HG03108 (cell line): ENCODE data around the gene LDHB.
A peak's percentile ranks its signal among the peaks of the same experiment; 100 is the strongest.
"Not testable (repeated sequence)": the region's sequence is repeated elsewhere in the genome, so short reads cannot be mapped to it uniquely, and the experiment has no call there.

ENCODE experiments used
- ATAC-seq: cut with Tn5 transposase; IDR thresholded peaks from one replicate; pipeline ENCODE4 v1.9.1; 2021; ENCODE audit warnings: moderate library complexity; ENCODE audit not compliant: unreplicated experiment

The LDHB gene

DNA sequence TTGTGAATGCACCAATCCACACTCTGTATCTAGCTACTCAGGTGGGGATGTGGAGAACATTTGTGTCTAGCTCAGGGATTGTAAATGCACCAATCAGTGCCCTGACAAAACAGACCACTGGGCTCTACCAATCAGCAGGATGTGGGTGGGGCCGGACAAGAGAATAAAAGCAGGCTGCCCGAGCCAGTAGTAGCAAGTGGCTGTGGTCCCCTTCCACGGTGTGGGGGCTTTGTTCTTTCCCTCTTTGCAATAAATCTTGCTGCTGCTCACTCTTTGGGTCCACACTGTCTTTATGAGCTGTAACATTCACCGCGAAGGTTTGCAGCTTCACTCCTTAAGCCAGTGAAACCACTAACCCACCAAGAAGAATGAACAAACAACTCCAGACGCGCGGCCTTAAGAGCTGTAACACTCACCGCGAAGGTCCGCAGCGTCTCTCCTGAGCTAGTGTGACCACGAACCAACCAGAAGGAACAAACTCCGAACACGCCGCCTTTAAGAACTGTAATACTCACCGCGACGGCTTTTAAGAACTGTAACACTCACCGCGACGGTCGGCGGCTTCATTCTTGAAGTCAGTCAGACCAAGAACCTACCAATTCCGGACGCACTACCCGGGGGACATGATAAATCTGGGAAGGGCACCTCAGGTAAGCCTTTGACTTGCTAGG, 4.6 kb upstream of the LDHB start:
- no peak for ATAC-seq

DNA sequence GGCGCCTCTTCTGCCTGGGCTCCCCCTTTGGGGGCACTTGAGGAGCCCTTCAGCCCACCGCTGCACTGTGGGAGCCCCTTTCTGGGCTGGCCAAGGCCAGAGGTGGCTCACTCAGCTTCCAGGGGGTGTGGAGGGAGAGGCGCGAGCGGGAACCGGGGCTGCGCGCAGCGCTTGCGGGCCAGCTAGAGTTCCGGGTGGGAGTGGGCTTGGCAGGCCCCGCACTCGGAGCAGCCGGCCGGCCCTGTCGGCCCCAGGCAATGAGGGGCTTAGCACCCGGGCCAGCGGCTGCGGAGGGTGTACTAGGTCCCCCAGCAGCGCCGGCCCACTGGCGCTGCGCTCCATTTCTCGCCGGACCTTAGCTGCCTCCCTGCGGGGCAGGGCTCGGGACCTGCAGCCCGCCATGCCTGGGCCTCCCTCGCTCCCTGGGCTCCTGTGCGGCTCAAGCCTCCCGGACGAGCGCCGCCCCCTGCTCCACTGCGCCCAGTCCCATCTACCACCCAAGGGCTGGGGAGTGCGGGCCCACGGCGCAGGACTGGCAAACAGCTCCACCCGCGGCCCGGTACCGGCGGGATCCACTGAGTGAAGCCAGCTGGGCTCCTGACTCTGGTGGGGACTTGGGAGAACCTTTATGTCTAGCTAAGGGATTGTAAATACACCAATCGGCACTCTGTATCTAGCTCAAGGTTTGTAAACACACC, 3.9 kb upstream of the LDHB start:
- ATAC-seq = not testable (repeated sequence)

DNA sequence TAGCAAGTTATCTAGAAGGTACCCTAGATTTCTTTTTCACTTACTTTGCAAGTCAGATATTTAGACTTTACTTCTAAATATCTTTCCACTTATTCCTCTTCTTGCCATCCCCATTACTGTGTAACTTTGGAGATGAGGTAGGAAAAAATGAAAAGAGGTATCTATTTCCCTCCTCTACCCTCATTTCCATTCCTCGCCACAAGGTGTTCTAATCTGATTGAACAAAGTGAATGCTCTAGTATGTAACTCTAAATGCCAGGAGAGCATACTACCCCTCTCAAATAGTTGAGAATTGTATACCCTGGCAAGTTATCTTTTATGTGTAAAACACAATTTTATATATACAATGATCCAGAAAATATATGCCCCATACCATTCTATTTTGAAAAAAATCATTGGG, 1.7 kb upstream of the LDHB start:
- no peak for ATAC-seq

DNA sequence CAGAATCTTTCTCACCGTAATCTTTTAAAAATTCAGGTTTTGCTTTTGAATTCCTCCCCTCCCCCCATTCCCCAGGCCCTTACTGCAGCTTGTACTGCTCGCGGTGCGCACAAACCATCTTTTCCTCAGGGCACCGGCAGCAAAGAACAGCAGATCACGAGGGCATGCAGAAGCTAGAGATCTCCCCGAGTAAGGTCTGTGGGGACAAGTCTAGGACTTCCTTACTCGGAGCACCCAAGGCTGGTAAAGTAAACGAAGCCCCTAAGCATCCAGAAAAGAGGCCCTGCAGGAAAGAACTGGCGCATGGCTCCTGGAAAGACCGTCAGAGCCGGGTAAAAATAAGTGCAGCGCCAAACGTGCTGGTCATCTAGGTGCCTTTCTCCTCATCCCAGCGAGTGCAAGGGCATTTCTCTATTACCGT, 727 bp downstream of the LDHB start:
- ATAC-seq = peak; percentile 35

DNA sequence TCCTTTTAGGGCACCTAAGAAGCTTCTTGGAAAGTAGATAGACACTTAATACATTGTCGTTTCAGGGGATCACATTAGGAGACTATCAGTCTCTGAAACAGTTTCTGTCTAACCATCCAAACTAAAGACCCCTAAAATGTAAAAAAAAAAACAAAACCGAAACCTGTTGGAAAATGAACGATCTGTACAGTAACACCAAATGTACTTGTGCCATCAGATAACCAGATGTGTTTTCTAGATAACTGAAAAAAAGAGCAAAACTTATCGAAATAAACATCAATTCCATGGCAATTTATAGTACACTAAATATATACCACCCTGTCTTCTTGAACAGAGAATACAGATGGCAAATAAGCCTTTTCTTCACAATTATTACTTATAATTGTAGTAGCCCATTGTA, 2.1 kb downstream of the LDHB start:
- no peak for ATAC-seq

DNA sequence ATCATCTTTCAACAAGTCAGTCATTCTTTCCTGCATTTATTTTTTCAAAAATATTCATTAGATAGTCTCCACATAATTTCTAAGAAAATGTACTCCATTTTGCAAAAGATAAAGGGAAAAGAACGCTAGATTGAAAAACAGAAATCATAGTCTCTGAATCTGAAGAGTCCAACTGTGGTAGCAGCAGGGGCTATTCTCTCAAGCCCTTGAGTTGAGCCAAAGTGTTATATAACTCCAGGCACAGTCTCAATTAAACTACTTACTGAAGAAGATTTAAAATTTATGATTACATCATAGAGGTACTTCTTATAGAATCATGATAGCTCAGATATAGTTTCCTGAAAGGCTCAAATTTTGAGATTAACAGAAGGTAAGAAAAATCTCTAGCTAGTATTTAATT, 5.8 kb downstream of the LDHB start:
- ATAC-seq = no peak

DNA sequence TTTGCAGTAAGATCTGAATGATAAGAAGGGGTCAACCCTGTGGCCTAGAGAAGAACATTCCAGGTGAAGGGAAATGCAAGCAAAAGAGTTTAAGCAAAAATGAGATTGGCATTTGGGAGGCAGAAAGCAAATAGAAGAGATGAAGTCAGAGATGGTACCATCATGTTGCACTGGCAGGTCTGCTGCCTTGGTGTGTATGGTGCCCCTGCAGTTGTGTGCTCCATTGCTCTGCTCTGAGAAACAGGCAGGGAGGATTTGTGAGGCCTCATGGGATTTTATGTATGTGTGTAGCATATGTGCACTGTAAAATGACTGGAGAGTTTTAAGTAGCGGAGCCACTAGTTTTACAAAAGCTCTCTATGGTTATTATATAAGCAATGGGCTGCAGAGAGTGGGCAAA, 6.6 kb downstream of the LDHB start:
- ATAC-seq = no peak

DNA sequence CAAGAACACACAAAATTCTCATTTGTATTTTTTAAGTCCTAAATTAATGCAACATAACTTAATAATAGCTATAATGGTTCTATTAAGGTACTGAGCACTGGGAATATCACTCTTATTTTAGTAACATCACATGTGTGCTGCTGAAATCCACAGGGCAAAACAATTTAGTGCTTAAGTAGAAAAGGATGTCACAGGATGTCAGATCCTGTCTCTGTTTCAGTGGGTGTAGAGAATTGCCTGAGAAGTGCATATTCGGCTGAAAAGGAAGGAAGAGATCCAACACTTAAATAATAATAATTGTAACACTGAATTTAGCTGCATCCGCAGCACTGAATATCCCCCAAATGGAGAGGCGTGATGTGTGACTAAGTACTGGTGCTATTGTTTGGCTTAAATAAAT, 8.6 kb downstream of the LDHB start:
- ATAC-seq = no peak

DNA sequence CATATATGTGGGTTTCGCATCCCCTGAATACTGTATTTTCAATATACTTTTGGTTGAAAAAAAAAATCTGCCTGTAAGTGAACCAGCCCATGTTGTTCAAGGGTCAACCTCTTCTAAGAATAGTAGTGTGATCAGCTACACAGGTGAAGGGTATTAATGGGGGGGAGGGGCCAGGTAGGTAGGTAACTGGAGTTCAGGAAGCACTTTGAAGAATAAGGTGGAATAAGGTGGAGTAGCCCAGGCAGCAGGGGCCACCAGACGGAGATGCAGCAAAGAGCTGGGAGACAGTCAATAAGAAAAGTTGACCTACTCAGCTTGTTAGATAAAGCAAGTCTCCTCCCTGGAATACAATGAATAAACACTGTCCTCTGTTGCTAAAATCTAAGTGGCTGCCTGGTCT, 9.3 kb downstream of the LDHB start:
- no peak for ATAC-seq

DNA sequence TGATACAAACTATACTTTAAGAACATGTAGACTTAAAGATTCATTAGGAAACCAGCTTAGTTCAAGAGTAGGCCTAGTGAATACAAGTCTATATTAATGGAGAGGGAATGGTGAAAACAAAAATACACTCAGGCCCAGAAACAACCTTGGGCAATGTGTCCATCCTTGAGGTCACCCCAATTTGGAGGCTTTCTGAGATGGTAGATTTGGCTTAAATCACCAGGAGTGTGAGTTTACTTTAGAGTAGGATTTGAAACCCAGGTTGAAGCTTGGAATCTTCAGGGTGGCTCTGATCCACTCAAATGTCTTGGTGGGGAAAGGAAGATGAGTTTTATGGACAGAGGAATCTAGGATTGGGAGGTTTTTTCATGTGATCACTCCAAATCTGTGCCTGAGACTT, 10.5 kb downstream of the LDHB start:
- no peak for ATAC-seq

DNA sequence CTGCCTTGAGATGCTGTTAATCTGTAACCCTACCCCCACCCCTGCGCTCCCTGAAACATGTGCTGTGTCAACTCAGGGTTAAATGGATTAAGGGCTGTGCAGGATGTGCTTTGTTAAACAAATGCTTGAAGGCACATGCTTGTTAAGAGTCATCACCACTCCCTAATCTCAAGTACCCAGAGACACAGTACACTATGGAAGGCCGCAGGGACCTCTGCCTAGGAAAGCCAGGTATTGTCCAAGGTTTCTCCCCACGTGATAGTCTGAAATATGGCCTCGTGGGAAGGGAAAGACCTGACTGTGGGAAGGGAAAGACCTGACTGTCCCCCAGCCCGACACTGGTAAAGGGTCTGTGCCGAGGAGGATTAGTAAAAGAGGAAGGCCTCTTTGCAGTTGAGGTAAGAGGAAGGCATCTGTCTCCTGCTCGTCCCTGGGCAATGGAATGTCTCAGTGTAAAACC, 12.6 kb downstream of the LDHB start:
- ATAC-seq = not testable (repeated sequence)

DNA sequence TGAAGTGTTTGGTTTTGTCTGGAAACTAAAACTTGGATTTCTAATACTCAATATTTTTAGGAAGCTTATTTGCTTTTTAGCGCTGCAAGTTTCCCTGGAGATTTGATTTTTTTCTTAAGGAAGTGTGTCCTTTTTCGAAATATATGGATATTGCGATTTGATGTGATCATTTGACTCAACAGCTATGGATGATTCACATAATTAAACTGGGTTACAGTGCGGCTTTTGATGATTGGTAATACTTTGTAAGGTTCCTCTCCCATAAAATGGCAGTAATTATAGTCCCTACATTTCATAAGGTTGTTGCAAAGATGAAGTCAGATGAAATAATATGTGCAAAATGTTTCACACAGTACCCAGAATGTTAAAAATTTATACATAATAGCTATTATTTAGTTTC, 13.1 kb downstream of the LDHB start:
- ATAC-seq = no peak

DNA sequence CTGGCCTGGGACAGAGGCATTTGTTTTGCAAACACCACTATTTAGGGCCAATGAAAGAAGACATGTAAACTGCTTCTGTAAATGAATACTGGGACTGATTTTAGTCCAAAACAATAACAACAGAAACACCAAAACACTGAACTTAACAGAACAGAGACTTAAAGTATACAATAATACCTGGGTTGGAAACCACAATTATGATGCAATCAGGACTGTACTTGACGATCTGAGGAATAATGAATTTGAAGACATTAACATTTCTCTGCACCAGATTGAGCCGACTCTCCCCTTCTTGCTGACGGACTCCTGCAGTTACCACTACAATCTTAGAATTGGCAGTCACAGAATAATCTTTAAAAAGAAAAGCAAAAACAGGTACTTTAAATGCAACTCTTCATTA, 13.9 kb downstream of the LDHB start:
- no peak for ATAC-seq

DNA sequence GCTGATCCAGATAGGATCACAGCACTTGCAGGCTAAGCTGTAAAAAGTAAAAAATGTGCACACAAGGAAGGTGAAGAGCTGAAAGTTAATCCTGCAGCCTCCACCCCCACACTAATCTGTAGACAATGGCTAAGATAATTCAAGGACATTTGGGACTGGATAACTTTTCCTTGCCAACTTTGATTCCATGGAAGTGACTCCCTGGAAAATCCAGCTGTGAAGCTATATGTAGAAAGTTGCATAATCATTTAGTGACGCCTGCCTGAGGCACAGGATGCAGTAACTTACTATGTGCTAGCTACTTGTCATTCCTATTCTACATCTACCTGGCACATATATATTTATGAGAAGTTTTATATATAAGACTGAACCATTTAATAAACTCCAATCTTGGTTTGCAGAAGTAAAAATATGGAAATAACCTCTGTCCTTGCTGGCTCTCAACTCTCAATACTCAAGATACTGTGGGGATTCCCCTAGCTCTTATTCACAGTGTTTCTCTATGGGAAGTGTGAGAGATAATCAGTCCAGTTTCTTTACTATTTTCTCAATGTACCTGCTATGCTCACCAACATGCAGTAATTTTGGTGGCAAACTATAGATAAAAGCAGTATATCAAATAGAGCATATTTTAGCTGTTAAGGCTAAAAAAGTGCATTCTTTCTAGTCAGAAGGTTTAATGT, 14.8 kb downstream of the LDHB start:
- no peak for ATAC-seq

DNA sequence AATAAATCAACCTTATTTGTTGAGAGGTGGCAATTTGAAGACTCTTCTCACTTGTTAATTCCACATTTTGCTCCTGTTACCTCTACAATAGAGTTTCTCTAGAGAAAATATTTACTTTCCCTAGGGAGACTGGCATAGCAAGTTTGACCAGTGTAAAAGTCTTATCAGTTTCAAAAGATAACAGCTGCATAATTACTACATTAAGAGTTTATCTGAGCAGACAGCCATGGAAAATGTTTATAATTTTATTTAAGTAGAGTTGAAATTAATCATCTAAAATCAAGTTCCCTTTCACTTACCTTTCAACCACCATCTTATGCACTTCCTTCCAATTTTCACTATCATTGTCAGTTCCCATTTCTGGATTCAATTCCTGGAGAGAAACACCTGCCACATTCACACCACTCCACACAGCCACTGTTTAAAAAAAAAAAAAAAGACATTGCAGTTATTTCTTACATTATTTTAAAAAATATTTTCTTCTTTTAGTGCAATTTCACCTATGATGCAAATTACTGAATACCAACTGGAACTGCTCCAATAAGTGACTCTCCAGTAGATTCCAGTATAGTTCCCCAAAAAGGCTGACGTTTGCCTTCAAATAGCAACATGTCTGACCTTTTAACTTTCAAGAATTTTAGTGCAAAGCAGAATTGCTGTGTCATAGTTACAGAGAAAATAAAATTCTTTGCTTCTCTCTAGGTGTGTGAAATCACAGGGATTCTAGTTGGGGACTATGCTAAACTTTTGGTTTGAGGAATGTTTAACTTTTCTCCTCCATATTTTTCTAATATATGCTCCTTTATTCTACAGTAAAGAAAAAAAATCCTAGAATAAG, 19.4 kb downstream of the LDHB start:
- no peak for ATAC-seq

DNA sequence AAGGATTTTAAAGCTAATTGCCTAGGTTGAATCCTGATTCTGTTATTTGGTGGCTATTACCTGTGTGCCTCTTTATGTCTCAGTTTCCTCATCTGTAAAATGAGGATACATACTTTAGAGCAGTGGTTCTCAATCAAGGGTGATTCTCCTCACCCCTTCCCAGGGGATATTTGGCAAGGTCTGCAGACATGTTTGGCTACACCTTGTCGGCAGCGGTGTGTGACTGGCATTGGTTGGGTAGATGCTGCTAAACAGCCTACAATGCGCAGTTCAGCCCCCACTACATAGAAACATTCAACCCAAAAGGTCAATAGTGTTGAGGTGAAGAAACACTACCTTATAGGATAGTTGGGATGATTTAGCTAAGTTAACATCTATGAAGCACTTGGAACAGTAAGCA, 23.4 kb downstream of the LDHB start:
- no peak for ATAC-seq

DNA sequence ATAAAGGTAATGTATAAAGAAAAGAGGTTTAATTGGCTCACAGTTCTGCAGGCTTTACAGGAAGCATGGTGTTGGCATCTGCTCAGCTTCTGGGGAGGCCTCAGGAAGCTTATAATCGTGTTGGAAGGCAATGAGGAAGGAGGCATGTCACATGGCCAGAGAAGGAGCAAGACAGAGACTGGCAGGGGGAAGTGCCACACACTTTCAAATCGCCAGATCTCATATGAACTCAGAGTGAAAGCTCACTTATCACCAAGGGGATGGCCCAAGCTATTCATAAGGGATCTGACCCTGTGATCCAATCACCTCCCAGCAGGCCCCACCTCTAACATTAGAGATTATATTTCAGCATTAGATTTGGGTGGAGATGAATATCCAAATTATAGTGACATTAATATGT, 26.3 kb downstream of the LDHB start:
- ATAC-seq = no peak

DNA sequence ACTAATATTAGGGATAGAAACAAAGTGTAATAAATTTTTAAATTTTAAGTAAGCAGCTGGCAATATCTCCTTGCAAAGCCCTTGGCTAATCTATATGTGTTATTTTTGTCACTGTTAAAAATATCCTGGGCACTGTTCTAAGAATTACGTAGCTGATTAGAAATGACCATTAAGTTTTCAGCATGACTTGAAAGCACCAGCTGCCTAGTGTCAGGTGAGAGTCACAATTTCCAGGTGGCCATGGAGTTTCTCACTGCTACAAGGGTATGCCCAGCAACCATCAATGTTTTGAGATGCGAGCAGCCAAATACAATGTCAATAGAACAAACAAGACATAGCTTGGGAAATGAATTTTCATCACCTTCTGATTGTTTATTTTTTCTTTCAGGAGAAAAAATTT, 29.7 kb downstream of the LDHB start:
- no peak for ATAC-seq

DNA sequence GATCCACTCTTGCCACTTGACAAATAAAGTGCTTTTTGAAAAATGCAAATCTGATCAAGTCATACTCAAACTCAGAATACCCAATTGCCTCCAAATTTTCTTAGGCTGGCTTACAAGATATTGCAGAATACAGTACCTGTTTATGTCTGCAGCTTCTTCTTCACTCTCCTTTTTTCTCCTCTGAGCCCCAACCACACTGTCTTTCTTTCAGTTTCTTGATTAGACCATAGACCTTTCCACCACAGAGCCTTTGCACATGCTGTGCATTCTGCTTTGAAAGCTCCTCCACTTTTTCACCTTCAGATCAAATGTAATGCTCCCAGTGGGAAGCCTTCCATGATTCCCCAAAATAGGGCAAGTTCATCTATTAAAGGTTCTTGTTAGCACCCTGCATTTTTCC, 39.1 kb downstream of the LDHB start:
- ATAC-seq = no peak

DNA sequence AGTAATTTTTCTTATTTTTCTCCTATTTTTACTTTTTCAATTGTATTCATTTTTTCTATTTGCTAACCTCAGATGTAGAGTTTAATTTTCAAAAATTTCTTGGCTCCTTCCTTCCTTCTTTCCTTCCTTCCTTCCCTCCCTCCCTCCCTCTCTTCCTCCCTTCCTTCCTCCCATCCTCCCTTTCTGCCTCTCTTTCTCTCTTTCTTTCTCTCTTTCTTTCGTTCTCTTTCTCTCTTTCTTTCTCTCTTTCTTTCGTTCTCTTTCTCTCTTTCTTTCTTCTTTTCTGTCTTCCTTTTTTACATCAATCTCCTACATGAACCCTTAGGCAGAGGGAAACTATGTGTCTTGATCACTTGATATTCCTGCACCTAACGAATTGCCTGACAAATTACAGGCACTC, 40.6 kb downstream of the LDHB start:
- no peak for ATAC-seq

DNA sequence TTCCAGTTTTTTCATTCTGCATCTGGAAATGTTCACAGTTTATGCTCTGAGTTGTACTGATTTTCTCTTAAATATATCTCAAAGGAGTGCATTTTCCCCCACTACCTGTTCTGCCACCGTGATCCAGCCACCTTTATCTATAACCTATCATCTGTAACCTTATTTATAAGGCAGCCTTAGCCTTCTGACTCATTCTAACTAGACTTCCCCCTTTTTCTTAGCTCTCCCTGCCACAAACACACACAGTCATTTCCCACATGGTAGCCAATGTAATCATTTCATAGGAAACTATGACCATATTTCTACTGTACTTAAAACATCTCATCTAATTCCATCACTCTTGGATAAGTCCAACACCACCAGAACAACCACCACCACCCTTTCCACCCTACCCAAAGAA, 42.2 kb downstream of the LDHB start:
- ATAC-seq = no peak
